ENCODE data around the gene ZDHHC12.

- TF ChIP-seq CTCF (IDR thresholded peaks at IDR 0.05) (no peak), REST (IDR thresholded peaks at IDR 0.05; ENCODE audit: insufficient read depth in 1 of 2, low read depth in 2 of 2, low read length in 1 of 2) (no peak)
Observed at GRCh38 chr9:128683340-128684064, 40.4 kb downstream of the ZDHHC12 start.
